DOHH2 (cell line): ENCODE data around the gene MAP3K5.

Experiments
- H3F3A ChIP-seq: fragments of 200-600 bp; sonication (generic), shearing (Covaris generic); 2 replicates; pipeline ENCODE4 v1.6.0; 2016; ENCODE audit warnings: antibody characterized with exemption, mild to moderate bottlenecking; ENCODE audit not compliant: control insufficient read depth, insufficient read depth
- H3K27ac ChIP-seq: fragments of 200-600 bp; sonication (generic); 2 replicates; pipeline ENCODE4 v1.5.1; 2014; ENCODE audit warnings: low read depth, mild to moderate bottlenecking, low read length, moderate library complexity
- H3K27me3 ChIP-seq: fragments of 200-600 bp; sonication (generic); 2 replicates; pipeline ENCODE4 v1.6.1; 2014; ENCODE audit warnings: mild to moderate bottlenecking, low read length, mixed read lengths; ENCODE audit not compliant: control insufficient read depth
- H3K36me3 ChIP-seq: fragments of 200-600 bp; sonication (generic); 2 replicates; pipeline ENCODE4 v1.6.1; 2014; ENCODE audit warnings: mild to moderate bottlenecking, low read length, moderate library complexity, mixed read lengths; ENCODE audit not compliant: control insufficient read depth
- H3K4me1 ChIP-seq: fragments of 200-600 bp; sonication (generic); 2 replicates; pipeline ENCODE4 v1.6.1; 2014; ENCODE audit warnings: mild to moderate bottlenecking, low read length, mixed read lengths; ENCODE audit not compliant: control insufficient read depth
- H3K4me2 ChIP-seq: fragments of 200-600 bp; sonication (generic); 2 replicates; pipeline ENCODE4 v1.6.0; 2014; ENCODE audit warnings: mild to moderate bottlenecking, low read length, moderate library complexity
- H3K4me3 ChIP-seq: fragments of 200-600 bp; sonication (generic); 2 replicates; pipeline ENCODE4 v1.5.1; 2014; ENCODE audit warnings: mild to moderate bottlenecking, low read length, mixed read lengths
- H3K79me2 ChIP-seq: fragments of 200-600 bp; sonication (generic); 2 replicates; pipeline ENCODE4 v1.6.1; 2014; ENCODE audit warnings: mild to moderate bottlenecking, low read length, mixed read lengths; ENCODE audit not compliant: control insufficient read depth
- H3K9me2 ChIP-seq: fragments of 200-600 bp; sonication (generic); replicated peaks from 2 replicates; pipeline ENCODE4 v1.6.1; 2014; ENCODE audit warnings: mild to moderate bottlenecking, low read length, mixed read lengths; ENCODE audit not compliant: control insufficient read depth
- H3K9me3 ChIP-seq: fragments of 200-600 bp; sonication (generic); 2 replicates; pipeline ENCODE4 v1.6.1; 2014; ENCODE audit warnings: antibody characterized with exemption, low read length, mixed read lengths; ENCODE audit not compliant: control insufficient read depth, insufficient read depth
- H4K20me1 ChIP-seq: fragments of 200-600 bp; sonication (generic); 2 replicates; pipeline ENCODE4 v1.6.0; 2014; ENCODE audit warnings: low read depth, mild to moderate bottlenecking, antibody characterized with exemption, low read length, moderate library complexity; ENCODE audit not compliant: control insufficient read depth, insufficient read depth
- EZH2phosphoT487 ChIP-seq: fragments of 200-600 bp; sonication (generic); IDR thresholded peaks from 2 replicates; pipeline ENCODE4 v1.6.1; 2017; ENCODE audit warnings: borderline replicate concordance, mild to moderate bottlenecking, antibody characterized with exemption, low read length, moderate library complexity, mixed read lengths
- TF ChIP-seq, protein P1 (sequence below): fragments of 200-600 bp; sonication (generic); IDR thresholded peaks from one replicate; pipeline ENCODE4 v1.5.1; 2014; ENCODE audit warnings: antibody characterized with exemption, mild to moderate bottlenecking, low read depth, low read length; ENCODE audit not compliant: poor library complexity, severe bottlenecking

Gene MAP3K5

DNA sequence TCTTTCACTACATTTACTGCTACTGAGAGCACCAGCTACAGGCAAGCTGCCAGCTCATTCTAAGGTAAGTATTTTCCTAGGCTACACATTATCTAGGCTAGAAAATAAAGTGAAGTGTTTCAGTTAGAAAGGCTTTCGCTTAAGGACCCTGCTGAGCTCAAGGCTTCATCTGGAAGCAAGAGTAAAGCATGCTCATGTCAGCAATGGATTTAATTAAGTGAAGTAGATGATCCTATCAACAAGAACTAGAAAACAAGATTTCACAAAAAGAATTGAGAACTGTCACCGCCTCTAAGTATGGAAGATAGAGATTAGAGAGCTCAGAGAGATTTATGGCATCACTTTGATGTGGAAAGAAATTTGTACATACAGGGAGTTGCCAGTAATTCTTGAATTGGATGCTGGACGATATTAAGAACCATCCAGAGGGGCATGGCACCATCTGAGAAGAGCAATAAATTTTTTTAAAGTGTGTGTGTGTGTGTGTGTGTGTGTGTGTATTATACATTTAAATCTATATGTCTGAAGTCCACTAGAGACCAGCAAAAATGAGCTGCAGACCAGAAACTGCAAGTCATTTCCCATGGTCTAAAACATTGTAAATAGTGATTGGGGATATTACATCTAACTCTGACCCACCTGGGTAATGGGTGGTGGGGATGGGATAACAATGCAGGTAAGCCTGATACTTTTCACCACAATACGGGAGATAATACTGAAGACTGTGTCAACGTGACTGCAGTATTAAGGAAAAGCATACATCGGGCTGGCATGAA is 136.8 kb downstream of the MAP3K5 start:
- Histone ChIP-seq H3K27ac (no peak overlapping the region), H3K79me2 (no peaks in the 10 kb centered on the region), H3K4me1 (no peaks in the 10 kb centered on the region), H3K4me3 (no peak overlapping the region), H3K9me3 (no peaks in the 10 kb centered on the region), H3F3A (no peaks in the 10 kb centered on the region), H3K9me2 (no peaks in the 10 kb centered on the region), H3K27me3 (no peaks in the 10 kb centered on the region), H3K36me3 (no peaks in the 10 kb centered on the region), H4K20me1 (no peaks in the 10 kb centered on the region), H3K4me2 (no peak overlapping the region)
- TF ChIP-seq, protein P1, sequence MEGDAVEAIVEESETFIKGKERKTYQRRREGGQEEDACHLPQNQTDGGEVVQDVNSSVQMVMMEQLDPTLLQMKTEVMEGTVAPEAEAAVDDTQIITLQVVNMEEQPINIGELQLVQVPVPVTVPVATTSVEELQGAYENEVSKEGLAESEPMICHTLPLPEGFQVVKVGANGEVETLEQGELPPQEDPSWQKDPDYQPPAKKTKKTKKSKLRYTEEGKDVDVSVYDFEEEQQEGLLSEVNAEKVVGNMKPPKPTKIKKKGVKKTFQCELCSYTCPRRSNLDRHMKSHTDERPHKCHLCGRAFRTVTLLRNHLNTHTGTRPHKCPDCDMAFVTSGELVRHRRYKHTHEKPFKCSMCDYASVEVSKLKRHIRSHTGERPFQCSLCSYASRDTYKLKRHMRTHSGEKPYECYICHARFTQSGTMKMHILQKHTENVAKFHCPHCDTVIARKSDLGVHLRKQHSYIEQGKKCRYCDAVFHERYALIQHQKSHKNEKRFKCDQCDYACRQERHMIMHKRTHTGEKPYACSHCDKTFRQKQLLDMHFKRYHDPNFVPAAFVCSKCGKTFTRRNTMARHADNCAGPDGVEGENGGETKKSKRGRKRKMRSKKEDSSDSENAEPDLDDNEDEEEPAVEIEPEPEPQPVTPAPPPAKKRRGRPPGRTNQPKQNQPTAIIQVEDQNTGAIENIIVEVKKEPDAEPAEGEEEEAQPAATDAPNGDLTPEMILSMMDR = no peak
- TF ChIP-seq EZH2phosphoT487 = no peak

DNA sequence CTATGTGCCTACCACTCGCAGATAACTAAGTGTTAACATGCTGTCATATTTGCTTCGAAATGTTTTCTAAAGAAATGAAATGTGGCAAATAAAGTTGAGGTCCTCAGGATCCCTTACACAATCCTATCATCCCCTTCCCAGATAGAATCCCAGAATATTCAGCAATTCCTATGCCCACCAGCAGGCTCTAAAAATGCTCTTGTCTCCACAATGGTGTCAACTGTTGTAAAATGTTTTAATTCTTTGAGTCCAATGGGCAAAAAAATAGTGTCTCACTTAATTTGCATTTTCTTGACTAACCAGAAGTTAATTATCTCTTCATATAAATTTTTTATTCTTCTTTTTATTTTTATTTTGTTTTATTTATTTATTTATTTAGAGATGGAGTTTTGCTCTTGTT is 138.2 kb downstream of the MAP3K5 start:
- Histone ChIP-seq H4K20me1 (no peaks in the 10 kb centered on the region), H3K9me3 (no peaks in the 10 kb centered on the region), H3K27ac (no peak overlapping the region), H3K4me3 (no peak overlapping the region), H3K36me3 (no peaks in the 10 kb centered on the region), H3K79me2 (no peaks in the 10 kb centered on the region), H3K27me3 (no peaks in the 10 kb centered on the region), H3K4me1 (peaks cover 3% of the 10 kb centered on the region; the same call in 1 of the 2 replicates), H3K9me2 (no peaks in the 10 kb centered on the region), H3K4me2 (no peak overlapping the region), H3F3A (no peaks in the 10 kb centered on the region)
- no peak for TF ChIP-seq EZH2phosphoT487
- TF ChIP-seq, protein P1 = no peak

DNA sequence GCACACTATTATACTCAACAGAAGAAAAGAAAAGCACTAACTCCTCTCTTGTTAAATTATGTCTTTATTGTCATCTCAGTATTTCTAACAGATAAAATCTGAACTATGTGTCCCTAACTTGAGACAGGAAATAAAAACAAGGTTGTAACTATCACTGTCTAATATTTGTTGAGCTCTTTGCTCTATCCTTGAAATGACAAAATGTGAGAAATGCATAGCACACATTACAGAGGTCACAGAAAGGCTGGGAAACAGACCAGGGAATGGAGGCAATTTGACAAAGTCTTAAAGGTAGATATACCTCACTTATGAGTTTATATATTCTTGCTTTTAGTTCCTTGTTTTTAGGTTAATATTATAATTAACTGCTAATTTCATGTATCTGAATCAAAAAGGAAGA is 139.6 kb downstream of the MAP3K5 start:
- Histone ChIP-seq H3K9me3 (no peaks in the 10 kb centered on the region), H3K36me3 (no peaks in the 10 kb centered on the region), H3K4me1 (peaks cover 3% of the 10 kb centered on the region; the same call in 1 of the 2 replicates), H3K27me3 (no peaks in the 10 kb centered on the region), H3K79me2 (no peaks in the 10 kb centered on the region), H4K20me1 (no peaks in the 10 kb centered on the region), H3K27ac (no peak overlapping the region), H3F3A (no peaks in the 10 kb centered on the region), H3K9me2 (no peaks in the 10 kb centered on the region), H3K4me2 (no peak overlapping the region), H3K4me3 (no peak overlapping the region)
- TF ChIP-seq EZH2phosphoT487 = no peak
- TF ChIP-seq, protein P1 = no peak
